ENCODE data around the gene CXCL5. TPM values are rescaled to one million over a fixed set of nuclear protein-coding genes. Genes with fewer than 3 reads are reported as not detected.

CXCL5 gene
- total RNA-seq, 3 donors from 2014 or later (not counting 1 experiment from before 2014, with no cell fraction given) = 0.23 to 2.0 (median 1.5) TPM

DNA sequence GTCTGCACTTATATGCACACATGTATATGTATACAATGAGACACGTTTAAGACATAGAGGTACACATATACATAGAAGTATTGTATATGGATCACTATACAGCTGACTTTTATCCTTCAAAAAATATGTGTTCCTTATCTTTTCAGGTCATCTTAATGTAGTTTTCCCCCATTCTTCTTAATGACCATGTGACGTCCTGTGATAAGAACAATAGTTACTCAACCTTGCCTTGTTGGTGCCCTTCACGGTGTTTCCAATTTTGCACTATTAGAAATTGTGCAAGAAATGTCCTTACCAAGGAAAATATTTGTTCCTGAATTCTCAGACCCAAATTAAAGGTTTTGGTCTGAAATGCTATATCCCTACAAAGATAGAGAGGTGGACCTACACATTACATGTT lies 9.4 kb downstream of the CXCL5 start:
- H3K9me3 ChIP-seq (ENCODE audit: control insufficient read depth, insufficient read depth, low read length) = no peaks in the 10 kb centered on the region
- ATAC-seq (no peak), DNase-seq (no peak)
- H3K27me3 Mint-ChIP-seq (ENCODE audit: low read depth in 2 of 2) = no peaks in the 10 kb centered on the region
- TF ChIP-seq, protein P1, sequence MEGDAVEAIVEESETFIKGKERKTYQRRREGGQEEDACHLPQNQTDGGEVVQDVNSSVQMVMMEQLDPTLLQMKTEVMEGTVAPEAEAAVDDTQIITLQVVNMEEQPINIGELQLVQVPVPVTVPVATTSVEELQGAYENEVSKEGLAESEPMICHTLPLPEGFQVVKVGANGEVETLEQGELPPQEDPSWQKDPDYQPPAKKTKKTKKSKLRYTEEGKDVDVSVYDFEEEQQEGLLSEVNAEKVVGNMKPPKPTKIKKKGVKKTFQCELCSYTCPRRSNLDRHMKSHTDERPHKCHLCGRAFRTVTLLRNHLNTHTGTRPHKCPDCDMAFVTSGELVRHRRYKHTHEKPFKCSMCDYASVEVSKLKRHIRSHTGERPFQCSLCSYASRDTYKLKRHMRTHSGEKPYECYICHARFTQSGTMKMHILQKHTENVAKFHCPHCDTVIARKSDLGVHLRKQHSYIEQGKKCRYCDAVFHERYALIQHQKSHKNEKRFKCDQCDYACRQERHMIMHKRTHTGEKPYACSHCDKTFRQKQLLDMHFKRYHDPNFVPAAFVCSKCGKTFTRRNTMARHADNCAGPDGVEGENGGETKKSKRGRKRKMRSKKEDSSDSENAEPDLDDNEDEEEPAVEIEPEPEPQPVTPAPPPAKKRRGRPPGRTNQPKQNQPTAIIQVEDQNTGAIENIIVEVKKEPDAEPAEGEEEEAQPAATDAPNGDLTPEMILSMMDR (IDR thresholded peaks at IDR 0.05) = no peak
- intact Hi-C loops (cut with micrococcal nuclease) = no loop called here
- no peaks in the 10 kb centered on the region for H3K36me3 Mint-ChIP-seq
- H3K4me1 ChIP-seq (ENCODE audit: control insufficient read depth, insufficient read depth, low read length) = no peaks in the 10 kb centered on the region
- H3K4me3 Mint-ChIP-seq = no peak overlapping the region
- H3K4me1 Mint-ChIP-seq = no peaks in the 10 kb centered on the region
- no peaks in the 10 kb centered on the region for H3K36me3 ChIP-seq (ENCODE audit: control insufficient read depth, insufficient read depth, low read length)
- 79% methylated on average over 2 of the region's 3 CpGs for WGBS (ENCODE audit: insufficient coverage)
- no peaks in the 10 kb centered on the region for H3K27me3 ChIP-seq (ENCODE audit: control insufficient read depth, insufficient read depth, low read length)
- H3K9me3 Mint-ChIP-seq = peaks cover 2 to 4% of the 10 kb centered on the region in 2 donors
- H3K27ac Mint-ChIP-seq = no peak overlapping the region
- H3K4me3 ChIP-seq (ENCODE audit: low read length) = no peak overlapping the region
- no peak overlapping the region for H3K27ac ChIP-seq (ENCODE audit: low read length)

DNA sequence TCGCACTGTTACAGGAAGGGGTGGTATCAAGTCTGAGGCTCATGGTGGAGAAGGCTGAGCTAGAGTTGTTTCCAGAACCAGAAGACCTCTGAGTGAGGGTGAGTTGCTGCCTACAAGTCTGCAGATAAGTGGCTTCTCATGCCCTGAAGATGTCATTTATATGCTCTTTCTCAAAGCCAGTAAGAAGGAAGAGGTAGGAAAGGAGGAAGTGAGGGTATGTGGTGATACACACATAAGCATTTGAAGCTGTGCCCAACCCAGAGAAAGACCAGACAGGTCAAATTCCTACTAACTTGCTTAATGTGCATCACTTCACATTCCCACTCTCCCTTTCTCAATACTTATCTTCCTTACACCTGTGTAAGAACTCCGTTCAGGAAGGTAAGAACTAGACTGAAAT lies 10.4 kb downstream of the CXCL5 start, which contains the start of gene PPBP:
Gene PPBP, minus strand, starts transcription at position 130 of the 400 bp plus-strand sequence. Its CDS starts 87 bp downstream, at position 43.
- Histone ChIP-seq H3K4me1 (ENCODE audit: control insufficient read depth, insufficient read depth, low read length) (no peaks in the 10 kb centered on the region), H3K4me3 (ENCODE audit: low read length) (no peak within 1 kb of the TSS), H3K36me3 (ENCODE audit: control insufficient read depth, insufficient read depth, low read length) (no peaks in the 10 kb centered on the region), H3K9me3 (ENCODE audit: control insufficient read depth, insufficient read depth, low read length) (no peaks in the 10 kb centered on the region), H3K27me3 (ENCODE audit: control insufficient read depth, insufficient read depth, low read length) (no peaks in the 10 kb centered on the region), H3K27ac (ENCODE audit: low read length) (no peak within 1 kb of the TSS)
- ATAC-seq = no peak
- Mint-ChIP-seq H3K27ac (no peak within 1 kb of the TSS), H3K4me1 (no peaks in the 10 kb centered on the region), H3K4me3 (no peak within 1 kb of the TSS), H3K9me3 (peaks cover 2 to 4% of the 10 kb centered on the region in 2 donors), H3K27me3 (ENCODE audit: low read depth in 2 of 2) (no peaks in the 10 kb centered on the region), H3K36me3 (no peaks in the 10 kb centered on the region)
- 60% methylated on average over 2 of the region's 2 CpGs for WGBS (ENCODE audit: insufficient coverage)
- intact Hi-C loops (cut with micrococcal nuclease) = no loop called here
- TF ChIP-seq, protein P1 (IDR thresholded peaks at IDR 0.05) = no peak
- DNase-seq = no peak

DNA sequence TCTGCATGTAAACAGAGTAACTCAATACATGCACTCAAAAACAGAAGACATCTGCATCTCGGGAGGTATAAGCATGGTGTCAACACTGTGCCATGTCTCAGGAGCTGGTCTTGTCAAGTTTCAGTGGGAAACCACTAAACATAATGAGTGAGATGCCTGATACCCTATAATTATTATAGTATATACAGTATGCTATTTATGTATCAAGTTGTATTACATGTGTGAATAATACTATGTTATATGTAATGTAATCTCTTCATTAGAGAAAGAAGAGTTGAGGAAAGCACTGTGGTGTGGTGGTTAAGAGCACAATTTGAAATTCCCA lies 13.0 kb downstream of the CXCL5 start:
- no peak for DNase-seq
- no peak for ATAC-seq
- H3K27ac Mint-ChIP-seq = no peak overlapping the region
- Histone ChIP-seq H3K27ac (ENCODE audit: low read length) (no peak overlapping the region), H3K27me3 (ENCODE audit: control insufficient read depth, insufficient read depth, low read length) (no peaks in the 10 kb centered on the region), H3K4me1 (ENCODE audit: control insufficient read depth, insufficient read depth, low read length) (no peaks in the 10 kb centered on the region), H3K36me3 (ENCODE audit: control insufficient read depth, insufficient read depth, low read length) (no peaks in the 10 kb centered on the region), H3K9me3 (ENCODE audit: control insufficient read depth, insufficient read depth, low read length) (no peaks in the 10 kb centered on the region), H3K4me3 (ENCODE audit: low read length) (no peak overlapping the region)
- no peak overlapping the region for H3K4me3 Mint-ChIP-seq
- TF ChIP-seq, protein P1 (IDR thresholded peaks at IDR 0.05) = no peak
- no peaks in the 10 kb centered on the region for H3K36me3 Mint-ChIP-seq
- H3K4me1 Mint-ChIP-seq = no peaks in the 10 kb centered on the region
- intact Hi-C loops (cut with micrococcal nuclease) = no loop called here
- WGBS (ENCODE audit: insufficient coverage) = 50% methylated on average over 1 of the region's 1 CpG
- H3K9me3 Mint-ChIP-seq = peaks cover 2% of the 10 kb centered on the region in 2 donors
- peaks cover 0 to 3% of the 10 kb centered on the region in 2 donors for H3K27me3 Mint-ChIP-seq (ENCODE audit: low read depth in 2 of 2)

Measured in natural killer cell (primary cell).